GM19395 (cell line): Measurements from ENCODE around the gene ZNFX1.

Experiments
- ATAC-seq: cut with Tn5 transposase; IDR thresholded peaks from one replicate; pipeline ENCODE4 v1.9.1; 2021; ENCODE audit warnings: mild to moderate bottlenecking, moderate library complexity; ENCODE audit not compliant: unreplicated experiment

The ZNFX1 gene

GRCh38 chr20:49293122-49293521, 15.3 kb upstream of the ZNFX1 start:
- ATAC-seq, result no peak

- no peak for ATAC-seq
Observed at GRCh38 chr20:49292010-49292409, 14.2 kb upstream of the ZNFX1 start.

- ATAC-seq, result no peak
Observed at GRCh38 chr20:49291200-49291599, 13.3 kb upstream of the ZNFX1 start.

GRCh38 chr20:49290608-49291191, 12.8 kb upstream of the ZNFX1 start:
- ATAC-seq, result no peak

GRCh38 chr20:49288784-49289696, 11.2 kb upstream of the ZNFX1 start:
- no peak for ATAC-seq

- no peak for ATAC-seq
Observed at GRCh38 chr20:49288250-49288751, 10.4 kb upstream of the ZNFX1 start.

- no peak for ATAC-seq
Observed at GRCh38 chr20:49287555-49288249, 9.8 kb upstream of the ZNFX1 start.

GRCh38 chr20:49286689-49287551, 9.1 kb upstream of the ZNFX1 start:
- no peak for ATAC-seq

GRCh38 chr20:49285813-49286494, 8.1 kb upstream of the ZNFX1 start:
- ATAC-seq, result no peak

GRCh38 chr20:49285233-49285668, 7.4 kb upstream of the ZNFX1 start:
- no peak for ATAC-seq

- no peak for ATAC-seq
Observed at GRCh38 chr20:49284818-49285217, 7.0 kb upstream of the ZNFX1 start.

- ATAC-seq, result no peak
Observed at GRCh38 chr20:49283703-49284625, 6.1 kb upstream of the ZNFX1 start.

GRCh38 chr20:49283176-49283702, 5.4 kb upstream of the ZNFX1 start:
- ATAC-seq, result no peak

- no peak for ATAC-seq
Observed at GRCh38 chr20:49282584-49283171, 4.8 kb upstream of the ZNFX1 start.

GRCh38 chr20:49281913-49282467, 4.1 kb upstream of the ZNFX1 start:
- no peak for ATAC-seq

- no peak for ATAC-seq
Observed at GRCh38 chr20:49281059-49281912, 3.4 kb upstream of the ZNFX1 start.

GRCh38 chr20:49280463-49281058, 2.7 kb upstream of the ZNFX1 start:
- ATAC-seq, result no peak
